ENCODE data around the gene ARL14.

ARL14 gene

GRCh38 chr3:160676547-160677303, at the start of gene ARL14:
Gene ARL14 (plus strand): TSS chr3:160677160. CDS start chr3:160677347, 187 bp downstream.
- DNase-seq: no peak

GRCh38 chr3:160629491-160629890, 47.5 kb upstream of the ARL14 start:
- no peak for DNase-seq

- DNase-seq: no peak
Measured at GRCh38 chr3:160633361-160634083, 43.4 kb upstream of the ARL14 start.

- DNase-seq: no peak
Measured at GRCh38 chr3:160635213-160635612, 41.7 kb upstream of the ARL14 start.

- DNase-seq: no peak
Measured at GRCh38 chr3:160637086-160637485, 39.9 kb upstream of the ARL14 start.

GRCh38 chr3:160638184-160638583, 38.8 kb upstream of the ARL14 start:
- no peak for DNase-seq

- no peak for DNase-seq
Measured at GRCh38 chr3:160641665-160642309, 35.2 kb upstream of the ARL14 start.

- no peak for DNase-seq
Measured at GRCh38 chr3:160643994-160644393, 33.0 kb upstream of the ARL14 start.

- no peak for DNase-seq
Measured at GRCh38 chr3:160644491-160644890, 32.5 kb upstream of the ARL14 start.

GRCh38 chr3:160648701-160649100, 28.3 kb upstream of the ARL14 start:
- DNase-seq: no peak

GRCh38 chr3:160649596-160649995, 27.4 kb upstream of the ARL14 start:
- no peak for DNase-seq

GRCh38 chr3:160653512-160653911, 23.4 kb upstream of the ARL14 start:
- no peak for DNase-seq

GRCh38 chr3:160660902-160661301, 16.1 kb upstream of the ARL14 start:
- DNase-seq: no peak

GRCh38 chr3:160661660-160662059, 15.3 kb upstream of the ARL14 start:
- DNase-seq: no peak

- no peak for DNase-seq
Measured at GRCh38 chr3:160665231-160665630, 11.7 kb upstream of the ARL14 start.

GRCh38 chr3:160665784-160666526, 11.0 kb upstream of the ARL14 start:
- DNase-seq: peak; percentile 10

GRCh38 chr3:160667452-160667851, 9.5 kb upstream of the ARL14 start:
- no peak for DNase-seq

GRCh38 chr3:160668454-160668853, 8.5 kb upstream of the ARL14 start:
- no peak for DNase-seq

- DNase-seq: no peak
Measured at GRCh38 chr3:160671231-160671630, 5.7 kb upstream of the ARL14 start.

- no peak for DNase-seq
Measured at GRCh38 chr3:160671995-160672394, 5.0 kb upstream of the ARL14 start.

- no peak for DNase-seq
Measured at GRCh38 chr3:160673188-160673587, 3.8 kb upstream of the ARL14 start.

- no peak for DNase-seq
Measured at GRCh38 chr3:160675566-160676124, 1.3 kb upstream of the ARL14 start.

GRCh38 chr3:160677459-160677881, 510 bp downstream of the ARL14 start:
- no peak for DNase-seq

All from stimulated activated CD4-positive, alpha-beta T cell treated with anti-CD3 and anti-CD28 coated beads, Interleukin-15, amount 100 ng/mL, for 24 hours (primary cell).